H1 (cell line): ENCODE data around the gene IFITM10. TPM values are rescaled to one million over a fixed set of nuclear protein-coding genes. Genes with fewer than 3 reads are reported as not detected.

Experiments used
- CTCF ChIA-PET: fragments of 300-600 bp; sonication (Branson Sonifier 250); formaldehyde crosslinking; loops from one replicate; lab custom pipeline; 2021; ENCODE audit not compliant: partially characterized antibody; lab: Charles Lee
- POLR2A ChIA-PET: fragments of 300-600 bp; sonication (Branson Sonifier 250); formaldehyde crosslinking; loops from one replicate; lab custom pipeline; 2021; ENCODE audit warnings: inconsistent platforms; ENCODE audit not compliant: partially characterized antibody; lab: Charles Lee
- DNase-seq, 2 experiments: peaks; one replicate each; pipeline versions ENCODE4 v3.0.0 to v3.0.0-alpha.2; 2010 to 2022; ENCODE audit warnings: low spot score in 2 of 2, low read depth in 1 of 2, mixed read lengths in 1 of 2
- FAIRE-seq: peaks from 2 replicates; lab custom pipeline; 2011; peaks lifted over from hg19 to GRCh38; lab: Jason Lieb, UNC
- H2AFZ ChIP-seq: 2 replicates; pipeline ENCODE4 v1.8.1; 2012; ENCODE audit warnings: low read length, inconsistent platforms
- H2AK5ac ChIP-seq: 2 replicates; pipeline ENCODE4 v1.6.1; 2013; ENCODE audit warnings: low read depth, low read length
- H2BK120ac ChIP-seq: replicated peaks from 2 replicates; pipeline ENCODE3; 2013; ENCODE audit warnings: low read depth, low read length, inconsistent platforms
- H2BK12ac ChIP-seq: 2 replicates; pipeline ENCODE4 v1.6.1; 2013; ENCODE audit warnings: low read depth, low read length
- H2BK15ac ChIP-seq: 2 replicates; pipeline ENCODE4 v1.6.1; 2013; ENCODE audit warnings: low read length
- H2BK20ac ChIP-seq: 2 replicates; pipeline ENCODE4 v1.6.1; 2013; ENCODE audit warnings: low read length
- H2BK5ac ChIP-seq: 2 replicates; pipeline ENCODE4 v1.6.1; 2013; ENCODE audit warnings: low read depth, low read length
- H3K14ac ChIP-seq: 2 replicates; pipeline ENCODE4 v1.6.1; 2013; ENCODE audit warnings: inconsistent platforms; ENCODE audit not compliant: insufficient read length
- H3K18ac ChIP-seq: 2 replicates; pipeline ENCODE4 v1.6.1; 2013; ENCODE audit warnings: low read length; ENCODE audit errors: extremely low read depth
- H3K23ac ChIP-seq: 2 replicates; pipeline ENCODE4 v1.6.1; 2013; ENCODE audit warnings: inconsistent platforms; ENCODE audit not compliant: insufficient read length
- H3K23me2 ChIP-seq: 2 replicates; pipeline ENCODE4 v1.6.1; 2013; ENCODE audit warnings: low read depth, low read length
- H3K27ac ChIP-seq: 2 replicates; pipeline ENCODE4 v1.6.1; 2011; ENCODE audit warnings: low read depth, low read length, inconsistent platforms
- H3K27me3 ChIP-seq, 4 experiments: replicated peaks in 1 of 4; 1 replicate in 1 of 4; 2 replicates in 3 of 4; pipeline versions ENCODE4 v1.6.1 to v1.8.1; 2011 to 2013; ENCODE audit warnings: low read length in 3 of 4, mild to moderate bottlenecking in 3 of 4, inconsistent platforms in 2 of 4, mixed read lengths in 2 of 4, moderate library complexity in 1 of 4; ENCODE audit not compliant: control insufficient read depth in 3 of 4, insufficient read depth in 3 of 4; ENCODE audit errors: extremely low read depth in 1 of 4
- H3K36me3 ChIP-seq, 4 experiments: 2 replicates each; pipeline versions ENCODE4 v1.6.1 to v1.8.1; 2011 to 2013; ENCODE audit warnings: mild to moderate bottlenecking in 4 of 4, low read length in 3 of 4, moderate library complexity in 2 of 4, control low read depth in 1 of 4, inconsistent platforms in 1 of 4; ENCODE audit not compliant: insufficient read depth in 4 of 4, control insufficient read depth in 2 of 4
- H3K4ac ChIP-seq: replicated peaks from 2 replicates; pipeline ENCODE3; 2013; ENCODE audit warnings: low read length, low read depth, mixed read lengths, inconsistent platforms; ENCODE audit not compliant: insufficient read length
- H3K4me1 ChIP-seq, 4 experiments: replicated peaks in 1 of 4; 1 replicate in 1 of 4; 2 replicates in 3 of 4; pipeline versions ENCODE4 v1.6.1 to v1.8.1; 2011 to 2013; ENCODE audit warnings: low read length in 3 of 4, inconsistent platforms in 2 of 4, mixed read lengths in 1 of 4; ENCODE audit not compliant: insufficient read depth in 4 of 4, control insufficient read depth in 3 of 4
- H3K4me2 ChIP-seq, 2 experiments: 2 replicates each; pipeline versions ENCODE4 v1.6.1 to v1.8.1; 2011 to 2013; ENCODE audit warnings: low read depth in 2 of 2, low read length in 2 of 2, control low read depth in 1 of 2, inconsistent platforms in 1 of 2, mild to moderate bottlenecking in 1 of 2; ENCODE audit not compliant: insufficient read depth in 1 of 2
- H3K4me3 ChIP-seq, 4 experiments: fragments of 200-600, 300-600 bp in 1 of 4; sonication (generic), shearing (Covaris generic), sonication (Bioruptor Twin) in 1 of 4; 2 replicates each; pipeline versions ENCODE4 v1.5.1 to v1.8.1; 2011 to 2016; ENCODE audit warnings: low read length in 4 of 4, low read depth in 3 of 4, control low read depth in 2 of 4, inconsistent platforms in 2 of 4, mild to moderate bottlenecking in 2 of 4, mixed read lengths in 1 of 4, moderate library complexity in 1 of 4; ENCODE audit not compliant: insufficient read depth in 2 of 4; ENCODE audit errors: extremely low read depth in 1 of 4
- H3K56ac ChIP-seq: replicated peaks from 2 replicates; pipeline ENCODE3; 2013; ENCODE audit warnings: low read depth, mild to moderate bottlenecking, mixed read lengths, low read length, inconsistent platforms; ENCODE audit not compliant: insufficient read length
- H3K79me1 ChIP-seq: 2 replicates; pipeline ENCODE4 v1.6.1; 2013; ENCODE audit warnings: low read depth, low read length, control low read depth
- H3K79me2 ChIP-seq, 2 experiments: 2 replicates each; pipeline versions ENCODE4 v1.6.1 to v1.8.1; 2012 to 2013; ENCODE audit warnings: low read length in 2 of 2, mild to moderate bottlenecking in 2 of 2, inconsistent platforms in 1 of 2; ENCODE audit not compliant: insufficient read depth in 2 of 2, control insufficient read depth in 1 of 2
- H3K9ac ChIP-seq, 4 experiments: replicated peaks in 1 of 4; 1 replicate in 1 of 4; 2 replicates in 3 of 4; pipeline versions ENCODE4 v1.6.1 to v1.8.1; 2011 to 2013; ENCODE audit warnings: low read depth in 3 of 4, low read length in 3 of 4, control low read depth in 2 of 4, mild to moderate bottlenecking in 2 of 4, moderate library complexity in 2 of 4, inconsistent platforms in 1 of 4; ENCODE audit errors: extremely low read depth in 1 of 4
- H3K9me3 ChIP-seq, 2 experiments: 2 replicates each; pipeline versions ENCODE4 v1.6.1 to v1.8.1; 2012 to 2013; ENCODE audit warnings: mild to moderate bottlenecking in 2 of 2, moderate library complexity in 2 of 2, control low read depth in 1 of 2, inconsistent platforms in 1 of 2, low read depth in 1 of 2, low read length in 1 of 2, mixed read lengths in 1 of 2; ENCODE audit not compliant: insufficient read depth in 2 of 2
- H4K20me1 ChIP-seq, 2 experiments: replicated peaks in 1 of 2; 2 replicates each; pipeline versions ENCODE3 to v1.8.1; 2011 to 2013; ENCODE audit warnings: inconsistent platforms in 2 of 2, low read length in 2 of 2, mild to moderate bottlenecking in 1 of 2; ENCODE audit not compliant: insufficient read depth in 2 of 2, control insufficient read depth in 1 of 2
- H4K5ac ChIP-seq: 2 replicates; pipeline ENCODE4 v1.6.1; 2013; ENCODE audit warnings: low read length, low read depth, mixed read lengths, inconsistent platforms; ENCODE audit not compliant: insufficient read length
- H4K8ac ChIP-seq: 2 replicates; pipeline ENCODE4 v1.8.0; 2013; ENCODE audit warnings: mild to moderate bottlenecking, moderate library complexity, low read length, inconsistent platforms; ENCODE audit not compliant: insufficient read depth; ENCODE audit errors: extremely low read depth
- H4K91ac ChIP-seq: replicated peaks from 2 replicates; pipeline ENCODE3; 2013; ENCODE audit warnings: low read length, mixed read lengths, inconsistent platforms; ENCODE audit not compliant: insufficient read length
- SIX5 ChIP-seq: IDR thresholded peaks from 2 replicates; pipeline ENCODE4 v1.6.1; 2011; ENCODE audit warnings: mild to moderate bottlenecking, low read depth, low read length
- WGBS, 2 experiments: shearing (Covaris generic) in 1 of 2; methylation state at CpG; one replicate each; pipeline versions ENCODE4 v1.1.6 to v1.1.7; 2013 to 2015; ENCODE audit warnings: low lambda C conversion rate in 2 of 2, mixed read lengths in 2 of 2, inconsistent platforms in 1 of 2, low coverage in 1 of 2, missing lambda C conversion rate in 1 of 2; ENCODE audit not compliant: insufficient replicate concordance in 2 of 2, insufficient coverage in 1 of 2, insufficient read length in 1 of 2; ENCODE audit errors: extremely low coverage in 1 of 2, missing lambda C conversion rate in 1 of 2; 5-methylcytosine and 5-hydroxymethylcytosine counted together
- polyA plus RNA-seq, 7 experiments: library from polyadenylated mRNA; depleted of rRNA in 3 of 7; stranded (reverse) in 5 of 7; unstranded in 2 of 7; fragments of >200 nt in 5 of 7; fragments of 200-250 nt in 2 of 7; gene quantifications; 1 replicate in 5 of 7; 2 replicates in 1 of 7; 4 replicates in 1 of 7; pipeline versions ENCODE4 v1.2.1 to v1.2.3, GENCODE V29; 2011 to 2013; ENCODE audit warnings: missing spikeins in 2 of 7, mixed read lengths in 2 of 7
- total RNA-seq: library from RNA; stranded (reverse); fragmentation: NEBNext Ultra II Directional; extraction: Animal tissue kit (Norgen Biotek cat#: 25700); gene quantifications from 2 replicates; pipeline ENCODE4 v1.2.1, GENCODE V29; 2021

Gene IFITM10
- total and polyA plus RNA-seq, 2 of the 8 experiments (the other 6 are each of a cell fraction or from before 2014, with no cell fraction given): 0.08 to 0.22 TPM

DNA sequence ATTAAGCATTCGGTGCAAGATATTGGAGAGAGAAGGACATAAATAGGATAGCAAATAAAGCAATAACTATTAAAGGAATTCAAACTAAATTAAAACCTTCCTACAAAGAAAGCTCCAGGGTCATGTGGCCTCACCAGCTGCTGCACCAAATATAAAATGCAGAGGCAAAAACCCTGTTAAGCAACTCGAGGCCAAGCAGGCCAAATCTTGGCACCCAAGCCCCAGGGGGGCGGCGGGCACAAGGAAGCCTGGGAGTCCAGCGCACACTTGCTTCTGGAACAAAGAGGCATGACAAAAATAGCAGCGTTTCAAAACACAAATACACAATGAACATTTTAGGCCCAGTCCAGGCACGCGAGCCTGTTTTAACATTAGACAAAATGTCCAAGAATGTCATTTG, 32.6 kb downstream of the IFITM10 start:
- ChIA-PET CTCF (interaction anchor here (0.6 to 1.4 kb wide), 6 partner anchors 40 to 319 kb away, joined by 3 to 5 read pairs (median 4); no protein-coding TSS in a partner anchor), POLR2A (no interaction called here)
- Histone ChIP-seq H4K91ac (no peak overlapping the region), H4K5ac (no peak overlapping the region), H3K56ac (no peak overlapping the region), H3K23me2 (no peaks in the 10 kb centered on the region), H3K79me1 (no peaks in the 10 kb centered on the region), H3K4ac (no peak overlapping the region), H3K23ac (no peak overlapping the region), H3K9ac (no peak overlapping the region), H4K20me1 (peaks cover 0 to 1% of the 10 kb centered on the region in 2 experiments), H3K18ac (no peak overlapping the region), H2BK120ac (no peak overlapping the region), H2BK12ac (no peak overlapping the region), H3K4me3 (no peak overlapping the region), H3K79me2 (no peaks in the 10 kb centered on the region), H2BK5ac (no peak overlapping the region), H3K27me3 (no peaks in the 10 kb centered on the region; a peak in 1 of 7 replicates), H3K9me3 (no peaks in the 10 kb centered on the region), H3K4me2 (no peak overlapping the region), H3K4me1 (no peaks in the 10 kb centered on the region), H4K8ac (no peak overlapping the region), H3K14ac (no peak overlapping the region), H2BK20ac (no peak overlapping the region), H2BK15ac (no peak overlapping the region), H3K27ac (no peak overlapping the region), H2AK5ac (no peak overlapping the region), H3K36me3 (no peaks in the 10 kb centered on the region), H2AFZ (no peak overlapping the region)
- WGBS, 2 experiments: 95% methylated on average over 8 of the region's 8 CpGs; no CpG with 5 or more reads in 1 of the 2 experiments
- DNase-seq (no peak), FAIRE-seq (no peak)
- TF ChIP-seq SIX5: no peak
